HepG2 (cell line): ENCODE measurements around the gene SAMD8. TPM values are rescaled to one million over a fixed set of nuclear protein-coding genes. Genes with fewer than 3 reads are reported as not detected.

Experiments
- ESRRA ChIP-seq: sonication (generic); formaldehyde crosslinking; IDR thresholded peaks from 2 replicates; pipeline ENCODE4 v1.5.1; 2020; ENCODE audit warnings: mild to moderate bottlenecking, low read depth, missing genetic modification reagents
- GTF3A ChIP-seq: sonication (generic); formaldehyde crosslinking; conservative IDR thresholded peaks from 2 replicates; pipeline ENCODE4 v1.4.0; 2020; ENCODE audit warnings: mild to moderate bottlenecking, missing genetic modification reagents
- IKZF4 ChIP-seq: sonication (generic); formaldehyde crosslinking; IDR thresholded peaks from 2 replicates; pipeline ENCODE4 v1.5.1; 2020; ENCODE audit warnings: borderline replicate concordance, mild to moderate bottlenecking, low read depth, missing genetic modification reagents; ENCODE audit errors: not compliant biosample characterization
- KMT2A ChIP-seq: sonication (generic); formaldehyde crosslinking; IDR thresholded peaks from 2 replicates; pipeline ENCODE4 v1.4.0; 2020; ENCODE audit warnings: missing genetic modification reagents
- REXO4 ChIP-seq: sonication (generic); formaldehyde crosslinking; IDR thresholded peaks from 2 replicates; pipeline ENCODE4 v1.8.0; 2022; ENCODE audit warnings: missing genetic modification reagents, mild to moderate bottlenecking, borderline replicate concordance
- RFX5 ChIP-seq: IDR thresholded peaks from 2 replicates; pipeline ENCODE4 v1.6.1; 2011; ENCODE audit warnings: low read depth, low read length, improper control_type of control experiment
- RXRB ChIP-seq: IDR thresholded peaks from 2 replicates; pipeline ENCODE4 v1.6.1; 2016; ENCODE audit warnings: borderline replicate concordance, missing genetic modification reagents, missing compliant biosample characterization
- SAP130 ChIP-seq: IDR thresholded peaks from 2 replicates; pipeline ENCODE4 v1.6.1; 2016; ENCODE audit warnings: low read depth
- SETDB1 ChIP-seq: sonication (generic); formaldehyde crosslinking; IDR thresholded peaks from 2 replicates; pipeline ENCODE4 v1.5.1; 2020; ENCODE audit warnings: missing genetic modification reagents, mild to moderate bottlenecking, borderline replicate concordance
- TOPORS ChIP-seq: sonication (generic); formaldehyde crosslinking; IDR thresholded peaks from 2 replicates; pipeline ENCODE4 v1.8.0; 2023; ENCODE audit warnings: mild to moderate bottlenecking, missing genetic modification reagents
- ZNF235 ChIP-seq: sonication (generic); formaldehyde crosslinking; IDR thresholded peaks from 2 replicates; pipeline ENCODE4 v1.8.1; 2023; ENCODE audit warnings: mild to moderate bottlenecking, missing genetic modification reagents, borderline replicate concordance
- ZNF605 ChIP-seq: sonication (generic); formaldehyde crosslinking; IDR thresholded peaks from 2 replicates; pipeline ENCODE4 v1.8.0; 2022; ENCODE audit warnings: mild to moderate bottlenecking, missing genetic modification reagents
- ZNF788 ChIP-seq: sonication (generic); formaldehyde crosslinking; IDR thresholded peaks from 2 replicates; pipeline ENCODE4 v1.5.0; 2020; ENCODE audit warnings: mild to moderate bottlenecking, missing genetic modification reagents, borderline replicate concordance
- polyA plus RNA-seq, 8 experiments: library from polyadenylated mRNA; depleted of rRNA in 3 of 8; stranded (reverse) in 7 of 8; unstranded in 1 of 8; fragments of >200 nt; fragmentation: Illumina TruSeq in 4 of 8; extraction: Trizol in 4 of 8; gene quantifications; 2 replicates each; pipeline versions ENCODE4 v1.2.1 to v1.2.3, GENCODE V29; 2011 to 2016; ENCODE audit warnings: low read depth in 4 of 8, missing spikeins in 1 of 8, mixed read lengths in 1 of 8; ENCODE audit not compliant: insufficient read depth in 1 of 8
- total RNA-seq, 5 experiments: library from RNA; depleted of rRNA; stranded (reverse); fragments of >200 nt; fragmentation: Illumina TruSeq; extraction: Trizol; gene quantifications; 2 replicates each; pipeline ENCODE4 v1.2.3, GENCODE V29; 2016; ENCODE audit warnings: low read depth in 1 of 5
- TF ChIP-seq, protein P1 (sequence below): IDR thresholded peaks from 2 replicates; pipeline ENCODE4 v1.6.1; 2018; ENCODE audit warnings: missing genetic modification reagents
- TF ChIP-seq, protein P2 (sequence below): sonication (generic); formaldehyde crosslinking; conservative IDR thresholded peaks from 2 replicates; pipeline ENCODE4 v1.4.0; 2020; ENCODE audit warnings: missing genetic modification reagents
- TF ChIP-seq, protein P3 (sequence below): sonication (generic); formaldehyde crosslinking; IDR thresholded peaks from 2 replicates; pipeline ENCODE4 v1.5.0; 2020; ENCODE audit warnings: mild to moderate bottlenecking, low read depth, missing genetic modification reagents, borderline replicate concordance
- TF ChIP-seq, protein P4 (sequence below): sonication (generic); formaldehyde crosslinking; IDR thresholded peaks from 2 replicates; pipeline ENCODE4 v1.4.0; 2020; ENCODE audit warnings: missing genetic modification reagents
- TF ChIP-seq, protein P5 (sequence below): sonication (generic); formaldehyde crosslinking; IDR thresholded peaks from 2 replicates; pipeline ENCODE4 v1.4.0; 2020; ENCODE audit warnings: missing genetic modification reagents

Gene SAMD8
- total and polyA plus RNA-seq, 2 of the 13 experiments (the other 11 are each of a cell fraction or from before 2014, with no cell fraction given): 10.4 to 13.2 TPM

DNA sequence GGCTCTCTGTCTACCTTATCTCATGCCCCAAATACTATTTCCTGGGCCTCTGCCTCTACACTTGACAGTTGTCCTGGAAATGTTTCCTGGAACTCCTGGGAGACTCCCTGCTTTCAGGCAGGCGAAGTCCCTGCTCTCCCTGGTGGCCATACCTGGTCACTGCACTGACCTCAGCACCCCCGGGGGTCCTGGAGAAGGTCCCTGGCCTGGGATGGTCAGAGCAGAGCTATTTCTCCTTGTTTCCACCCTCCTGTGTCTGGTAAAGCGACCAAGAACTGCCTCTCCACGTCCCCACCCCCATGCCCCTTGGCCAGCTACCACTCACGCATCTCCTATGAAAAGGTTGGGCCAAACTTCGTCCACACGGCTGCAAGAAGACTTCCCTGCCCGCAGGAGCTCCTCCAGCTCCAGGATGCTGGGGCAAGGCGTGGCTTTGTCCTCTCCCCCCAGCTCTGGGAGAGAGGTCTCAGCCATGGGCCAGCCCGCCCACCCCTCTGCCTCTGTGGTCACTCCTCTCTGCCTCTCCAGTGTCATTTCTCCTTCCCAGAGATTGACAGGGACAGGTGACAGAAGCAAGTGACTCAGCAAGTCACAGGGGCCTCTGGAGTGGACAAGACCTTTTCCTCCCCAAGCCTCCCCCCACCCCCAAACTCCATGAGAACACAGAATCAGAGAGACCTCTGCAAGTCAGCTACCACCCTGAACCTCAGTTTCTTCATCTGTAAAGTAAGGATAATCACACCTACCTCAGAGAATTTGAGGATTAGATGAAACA is 2.6 kb upstream of the SAMD8 start (continued):
- TF ChIP-seq RFX5 (no peak), ESRRA (no peak), IKZF4 (CRISPR knock-in tag) (no peak), GTF3A (CRISPR knock-in tag) (no peak), ZNF235 (CRISPR knock-in tag) (no peak), TOPORS (no peak), SETDB1 (CRISPR knock-in tag) (no peak), KMT2A (CRISPR knock-in tag) (no peak), ZNF605 (0 out of 2 replicates have a peak, but pooled peaks have one; percentile 7), ZNF788 (CRISPR knock-in tag) (no peak), RXRB (CRISPR knock-in tag) (no peak), REXO4 (CRISPR knock-in tag) (no peak), SAP130 (CRISPR knock-in tag) (peak; percentile 50; the same call in 1 of the 2 replicates)
- TF ChIP-seq, protein P1, sequence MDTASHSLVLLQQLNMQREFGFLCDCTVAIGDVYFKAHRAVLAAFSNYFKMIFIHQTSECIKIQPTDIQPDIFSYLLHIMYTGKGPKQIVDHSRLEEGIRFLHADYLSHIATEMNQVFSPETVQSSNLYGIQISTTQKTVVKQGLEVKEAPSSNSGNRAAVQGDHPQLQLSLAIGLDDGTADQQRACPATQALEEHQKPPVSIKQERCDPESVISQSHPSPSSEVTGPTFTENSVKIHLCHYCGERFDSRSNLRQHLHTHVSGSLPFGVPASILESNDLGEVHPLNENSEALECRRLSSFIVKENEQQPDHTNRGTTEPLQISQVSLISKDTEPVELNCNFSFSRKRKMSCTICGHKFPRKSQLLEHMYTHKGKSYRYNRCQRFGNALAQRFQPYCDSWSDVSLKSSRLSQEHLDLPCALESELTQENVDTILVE (CRISPR knock-in tag): 0 out of 2 replicates have a peak, but pooled peaks have one; percentile 41
- TF ChIP-seq, protein P2, sequence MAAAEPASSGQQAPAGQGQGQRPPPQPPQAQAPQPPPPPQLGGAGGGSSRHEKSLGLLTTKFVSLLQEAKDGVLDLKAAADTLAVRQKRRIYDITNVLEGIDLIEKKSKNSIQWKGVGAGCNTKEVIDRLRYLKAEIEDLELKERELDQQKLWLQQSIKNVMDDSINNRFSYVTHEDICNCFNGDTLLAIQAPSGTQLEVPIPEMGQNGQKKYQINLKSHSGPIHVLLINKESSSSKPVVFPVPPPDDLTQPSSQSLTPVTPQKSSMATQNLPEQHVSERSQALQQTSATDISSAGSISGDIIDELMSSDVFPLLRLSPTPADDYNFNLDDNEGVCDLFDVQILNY (CRISPR knock-in tag): no peak
- TF ChIP-seq, protein P3, sequence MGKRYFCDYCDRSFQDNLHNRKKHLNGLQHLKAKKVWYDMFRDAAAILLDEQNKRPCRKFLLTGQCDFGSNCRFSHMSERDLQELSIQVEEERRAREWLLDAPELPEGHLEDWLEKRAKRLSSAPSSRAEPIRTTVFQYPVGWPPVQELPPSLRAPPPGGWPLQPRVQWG: no peak
- TF ChIP-seq, protein P4, sequence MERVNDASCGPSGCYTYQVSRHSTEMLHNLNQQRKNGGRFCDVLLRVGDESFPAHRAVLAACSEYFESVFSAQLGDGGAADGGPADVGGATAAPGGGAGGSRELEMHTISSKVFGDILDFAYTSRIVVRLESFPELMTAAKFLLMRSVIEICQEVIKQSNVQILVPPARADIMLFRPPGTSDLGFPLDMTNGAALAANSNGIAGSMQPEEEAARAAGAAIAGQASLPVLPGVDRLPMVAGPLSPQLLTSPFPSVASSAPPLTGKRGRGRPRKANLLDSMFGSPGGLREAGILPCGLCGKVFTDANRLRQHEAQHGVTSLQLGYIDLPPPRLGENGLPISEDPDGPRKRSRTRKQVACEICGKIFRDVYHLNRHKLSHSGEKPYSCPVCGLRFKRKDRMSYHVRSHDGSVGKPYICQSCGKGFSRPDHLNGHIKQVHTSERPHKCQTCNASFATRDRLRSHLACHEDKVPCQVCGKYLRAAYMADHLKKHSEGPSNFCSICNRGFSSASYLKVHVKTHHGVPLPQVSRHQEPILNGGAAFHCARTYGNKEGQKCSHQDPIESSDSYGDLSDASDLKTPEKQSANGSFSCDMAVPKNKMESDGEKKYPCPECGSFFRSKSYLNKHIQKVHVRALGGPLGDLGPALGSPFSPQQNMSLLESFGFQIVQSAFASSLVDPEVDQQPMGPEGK: peak; percentile 66
- TF ChIP-seq, protein P5, sequence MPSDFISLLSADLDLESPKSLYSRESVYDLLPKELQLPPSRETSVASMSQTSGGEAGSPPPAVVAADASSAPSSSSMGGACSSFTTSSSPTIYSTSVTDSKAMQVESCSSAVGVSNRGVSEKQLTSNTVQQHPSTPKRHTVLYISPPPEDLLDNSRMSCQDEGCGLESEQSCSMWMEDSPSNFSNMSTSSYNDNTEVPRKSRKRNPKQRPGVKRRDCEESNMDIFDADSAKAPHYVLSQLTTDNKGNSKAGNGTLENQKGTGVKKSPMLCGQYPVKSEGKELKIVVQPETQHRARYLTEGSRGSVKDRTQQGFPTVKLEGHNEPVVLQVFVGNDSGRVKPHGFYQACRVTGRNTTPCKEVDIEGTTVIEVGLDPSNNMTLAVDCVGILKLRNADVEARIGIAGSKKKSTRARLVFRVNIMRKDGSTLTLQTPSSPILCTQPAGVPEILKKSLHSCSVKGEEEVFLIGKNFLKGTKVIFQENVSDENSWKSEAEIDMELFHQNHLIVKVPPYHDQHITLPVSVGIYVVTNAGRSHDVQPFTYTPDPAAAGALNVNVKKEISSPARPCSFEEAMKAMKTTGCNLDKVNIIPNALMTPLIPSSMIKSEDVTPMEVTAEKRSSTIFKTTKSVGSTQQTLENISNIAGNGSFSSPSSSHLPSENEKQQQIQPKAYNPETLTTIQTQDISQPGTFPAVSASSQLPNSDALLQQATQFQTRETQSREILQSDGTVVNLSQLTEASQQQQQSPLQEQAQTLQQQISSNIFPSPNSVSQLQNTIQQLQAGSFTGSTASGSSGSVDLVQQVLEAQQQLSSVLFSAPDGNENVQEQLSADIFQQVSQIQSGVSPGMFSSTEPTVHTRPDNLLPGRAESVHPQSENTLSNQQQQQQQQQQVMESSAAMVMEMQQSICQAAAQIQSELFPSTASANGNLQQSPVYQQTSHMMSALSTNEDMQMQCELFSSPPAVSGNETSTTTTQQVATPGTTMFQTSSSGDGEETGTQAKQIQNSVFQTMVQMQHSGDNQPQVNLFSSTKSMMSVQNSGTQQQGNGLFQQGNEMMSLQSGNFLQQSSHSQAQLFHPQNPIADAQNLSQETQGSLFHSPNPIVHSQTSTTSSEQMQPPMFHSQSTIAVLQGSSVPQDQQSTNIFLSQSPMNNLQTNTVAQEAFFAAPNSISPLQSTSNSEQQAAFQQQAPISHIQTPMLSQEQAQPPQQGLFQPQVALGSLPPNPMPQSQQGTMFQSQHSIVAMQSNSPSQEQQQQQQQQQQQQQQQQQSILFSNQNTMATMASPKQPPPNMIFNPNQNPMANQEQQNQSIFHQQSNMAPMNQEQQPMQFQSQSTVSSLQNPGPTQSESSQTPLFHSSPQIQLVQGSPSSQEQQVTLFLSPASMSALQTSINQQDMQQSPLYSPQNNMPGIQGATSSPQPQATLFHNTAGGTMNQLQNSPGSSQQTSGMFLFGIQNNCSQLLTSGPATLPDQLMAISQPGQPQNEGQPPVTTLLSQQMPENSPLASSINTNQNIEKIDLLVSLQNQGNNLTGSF (CRISPR knock-in tag): no peak
